D721Med (cell line): ENCODE data around the gene ERFE.
A peak's percentile ranks its signal among the peaks of the same experiment; 100 is the strongest.

Experiments used
- DNase-seq: peaks from one replicate; pipeline ENCODE4 v3.0.0; 2011; ENCODE audit warnings: low spot score; ENCODE audit not compliant: insufficient read length
- FAIRE-seq: peaks from 2 replicates; lab custom pipeline; 2011; peaks lifted over from hg19 to GRCh38; lab: Jason Lieb, UNC
- CTCF ChIP-seq: IDR thresholded peaks from 2 replicates; pipeline ENCODE4 v1.5.1; 2012; ENCODE audit warnings: mild to moderate bottlenecking, control low read depth; ENCODE audit not compliant: insufficient read depth; ENCODE audit errors: missing control alignments

Gene ERFE

DNA sequence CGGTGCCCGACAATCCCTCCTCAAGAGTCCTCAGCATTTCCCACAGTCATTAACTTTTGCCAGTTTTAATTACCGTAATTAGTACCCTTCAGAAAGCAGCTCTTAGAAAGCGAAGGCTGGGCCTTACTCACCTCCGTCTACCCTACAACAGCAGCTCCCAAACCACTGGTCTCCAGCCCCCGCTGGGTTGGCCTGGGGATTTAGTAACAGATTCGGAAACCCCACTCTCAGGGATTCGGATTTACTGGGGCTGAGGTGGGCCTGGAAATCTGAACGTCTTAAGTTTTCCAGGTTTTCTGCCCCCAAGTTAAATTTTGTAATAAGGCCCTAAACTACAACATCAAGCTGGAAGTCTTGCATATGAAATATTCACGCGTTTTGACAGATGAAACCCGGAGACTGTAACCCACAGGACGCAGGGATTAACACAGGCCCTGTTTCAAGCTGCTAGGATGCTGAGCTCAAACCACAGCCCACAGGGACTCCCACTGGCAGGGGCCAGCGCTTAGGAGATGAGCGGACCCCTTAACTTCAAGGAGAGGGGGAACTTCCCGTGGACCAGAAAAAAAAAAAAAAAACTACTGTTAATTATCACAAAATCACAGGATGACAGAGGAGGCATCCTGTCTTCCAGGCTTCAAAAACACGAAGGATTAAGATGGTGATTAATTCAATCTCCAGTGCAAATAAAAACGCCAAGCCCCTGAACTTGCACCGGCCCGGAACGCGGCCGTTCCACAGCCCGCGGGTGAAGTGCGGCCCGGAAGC, 43.7 kb downstream of the ERFE start:
- no peak for DNase-seq
- no peak for FAIRE-seq
- no peak for TF ChIP-seq CTCF

- TF ChIP-seq CTCF, result no peak
- FAIRE-seq (no peak), DNase-seq (peak; percentile 97)
Measured at GRCh38 chr2:238203094-238203972, 44.6 kb downstream of the ERFE start, which contains the start of gene ILKAP. Gene ILKAP, minus strand, starts transcription at chr2:238203695. Its CDS starts 142 bp downstream, at chr2:238203553.

DNA sequence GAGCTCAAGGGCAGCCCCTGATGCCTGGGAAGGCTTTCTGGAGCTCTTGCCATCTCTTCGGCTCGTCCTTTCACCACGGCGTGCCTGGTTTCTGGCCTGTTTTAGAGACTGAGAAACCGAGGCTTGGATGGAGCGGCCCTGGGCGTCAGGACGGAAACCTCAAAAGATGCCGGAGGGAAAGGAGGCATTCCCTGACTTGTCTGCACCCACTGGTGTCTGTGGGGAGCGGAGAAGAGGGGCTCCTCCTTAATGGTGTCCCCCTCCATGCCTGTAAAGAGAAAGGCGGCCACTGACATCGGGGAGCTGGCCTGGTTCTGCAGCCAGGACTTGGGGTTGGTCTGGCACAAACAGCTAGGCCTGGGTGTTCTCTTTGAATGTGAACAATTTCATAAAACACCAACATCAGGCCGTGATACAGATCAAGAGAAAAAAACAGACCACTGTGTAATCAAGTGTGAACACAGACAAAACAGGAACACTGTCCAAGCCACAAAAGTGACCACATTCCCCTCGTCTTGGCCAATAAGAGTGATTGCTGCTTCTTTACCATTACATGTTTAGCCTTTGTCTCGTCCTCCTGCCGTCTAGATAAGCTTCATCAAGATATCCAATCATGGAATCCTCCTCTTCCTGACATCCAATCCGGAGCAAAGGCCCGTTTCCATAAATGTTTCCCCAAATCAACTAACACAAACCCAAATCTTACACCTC, 45.4 kb downstream of the ERFE start:
- no peak for FAIRE-seq
- TF ChIP-seq CTCF, result no peak
- DNase-seq, result no peak

DNA sequence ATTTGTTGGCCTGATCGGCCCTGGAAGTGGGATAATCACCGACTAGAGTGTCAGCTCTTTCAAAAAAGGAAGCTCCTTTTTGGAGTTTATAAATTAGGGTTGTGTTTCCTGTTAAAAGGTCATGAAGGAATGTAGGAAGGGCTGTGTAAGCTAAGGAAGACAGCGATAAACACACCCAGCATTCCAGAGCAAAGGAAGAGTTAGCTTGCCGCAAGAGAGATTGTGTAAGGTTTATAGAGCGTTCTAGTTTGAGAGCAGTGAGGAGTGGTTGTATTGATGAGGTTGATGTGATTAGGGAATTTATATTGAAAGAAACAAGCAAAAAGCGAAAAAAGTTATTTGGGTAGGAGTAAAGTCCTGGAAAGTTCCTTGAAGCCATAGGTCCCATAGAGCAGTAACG, 48.2 kb downstream of the ERFE start:
- no peak for FAIRE-seq
- DNase-seq, result no peak
- TF ChIP-seq CTCF, result no peak

GRCh38 chr2:238216651-238217184, 57.9 kb downstream of the ERFE start:
- FAIRE-seq (no peak), DNase-seq (no peak)
- no peak for TF ChIP-seq CTCF
